GM11168 (cell line): ENCODE results near the gene ETFA.

Experiments
- in situ Hi-C: fragments of 300-500 bp; cut with MboI; formaldehyde crosslinking; loops from one replicate; pipeline ENCODE4 v1.12.0; 2022; ENCODE audit warnings: low sequenced_read_pairs; ENCODE audit not compliant: unreplicated experiment

Gene ETFA

GRCh38 chr15:76340803-76341365, 29.6 kb upstream of the ETFA start:
- in situ Hi-C loops = no loop called here

DNA sequence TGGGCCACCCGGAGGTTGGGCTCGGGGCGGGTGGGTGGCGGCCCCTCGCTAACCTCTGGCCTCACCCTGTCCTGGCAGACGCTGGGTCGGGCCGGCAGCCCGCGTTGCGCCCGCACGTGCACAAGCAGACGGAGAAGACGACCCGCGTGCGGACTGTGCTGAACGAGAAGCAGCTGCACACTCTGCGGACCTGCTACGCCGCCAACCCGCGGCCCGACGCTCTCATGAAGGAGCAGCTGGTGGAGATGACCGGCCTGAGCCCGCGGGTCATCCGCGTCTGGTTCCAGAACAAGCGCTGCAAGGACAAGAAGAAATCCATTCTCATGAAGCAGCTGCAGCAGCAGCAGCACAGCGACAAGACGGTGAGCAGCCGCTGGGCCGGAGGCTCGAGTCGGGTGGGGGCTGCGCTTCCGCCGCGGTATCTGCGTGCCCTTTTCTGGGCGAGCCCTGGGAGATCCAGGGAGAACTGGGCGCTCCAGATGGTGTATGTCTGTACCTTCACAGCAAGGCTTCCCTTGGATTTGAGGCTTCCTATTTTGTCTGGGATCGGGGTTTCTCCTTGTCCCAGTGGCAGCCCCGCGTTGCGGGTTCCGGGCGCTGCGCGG, 29.0 kb upstream of the ETFA start:
- in situ Hi-C loops = no loop called here

DNA sequence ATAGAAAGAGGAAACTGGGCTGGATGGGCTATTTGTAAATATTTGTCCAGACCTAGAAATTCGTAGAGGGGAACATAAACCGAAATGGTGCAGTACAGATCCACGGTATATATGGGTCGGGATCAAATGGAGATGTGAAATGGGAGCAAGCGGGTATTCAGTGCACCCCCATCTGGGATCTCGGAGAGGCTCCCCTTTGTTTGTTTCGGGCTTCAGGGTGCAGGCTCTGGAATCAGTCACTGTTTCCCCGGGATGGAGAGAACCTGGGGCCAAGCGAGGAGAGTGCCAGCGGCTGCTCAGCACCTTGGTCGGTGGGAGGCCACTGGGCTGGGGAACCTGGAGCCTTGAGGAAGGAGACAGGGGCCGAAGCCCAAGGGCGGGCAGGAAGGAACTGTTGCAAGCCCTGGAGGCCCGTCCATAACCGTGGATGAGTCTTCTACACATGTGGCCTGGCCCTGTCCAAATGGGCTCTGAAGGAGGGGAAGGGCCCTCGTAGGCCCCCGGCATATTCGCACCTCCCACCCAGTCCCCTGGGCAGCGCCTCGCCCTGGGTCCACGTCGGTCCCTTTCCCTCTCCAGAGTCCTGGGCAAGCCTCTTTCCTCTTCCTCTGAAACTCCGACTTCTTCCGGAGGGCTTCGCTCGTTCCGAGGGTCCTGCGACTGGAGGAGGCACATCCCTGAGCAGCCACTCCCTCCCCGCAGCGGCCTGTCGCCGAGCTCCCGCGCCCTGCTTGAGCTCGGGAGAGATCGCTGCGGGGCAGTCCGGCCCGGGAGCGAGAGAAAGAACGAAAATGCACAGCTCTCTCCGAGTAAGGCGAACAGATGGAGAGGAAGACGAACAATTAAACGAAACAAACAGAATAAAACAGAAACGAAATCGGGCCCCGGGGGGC, 28.3 kb upstream of the ETFA start:
- in situ Hi-C loops = no loop called here

- in situ Hi-C loops = no loop called here
Observed at GRCh38 chr15:76338486-76339304, 27.4 kb upstream of the ETFA start.

DNA sequence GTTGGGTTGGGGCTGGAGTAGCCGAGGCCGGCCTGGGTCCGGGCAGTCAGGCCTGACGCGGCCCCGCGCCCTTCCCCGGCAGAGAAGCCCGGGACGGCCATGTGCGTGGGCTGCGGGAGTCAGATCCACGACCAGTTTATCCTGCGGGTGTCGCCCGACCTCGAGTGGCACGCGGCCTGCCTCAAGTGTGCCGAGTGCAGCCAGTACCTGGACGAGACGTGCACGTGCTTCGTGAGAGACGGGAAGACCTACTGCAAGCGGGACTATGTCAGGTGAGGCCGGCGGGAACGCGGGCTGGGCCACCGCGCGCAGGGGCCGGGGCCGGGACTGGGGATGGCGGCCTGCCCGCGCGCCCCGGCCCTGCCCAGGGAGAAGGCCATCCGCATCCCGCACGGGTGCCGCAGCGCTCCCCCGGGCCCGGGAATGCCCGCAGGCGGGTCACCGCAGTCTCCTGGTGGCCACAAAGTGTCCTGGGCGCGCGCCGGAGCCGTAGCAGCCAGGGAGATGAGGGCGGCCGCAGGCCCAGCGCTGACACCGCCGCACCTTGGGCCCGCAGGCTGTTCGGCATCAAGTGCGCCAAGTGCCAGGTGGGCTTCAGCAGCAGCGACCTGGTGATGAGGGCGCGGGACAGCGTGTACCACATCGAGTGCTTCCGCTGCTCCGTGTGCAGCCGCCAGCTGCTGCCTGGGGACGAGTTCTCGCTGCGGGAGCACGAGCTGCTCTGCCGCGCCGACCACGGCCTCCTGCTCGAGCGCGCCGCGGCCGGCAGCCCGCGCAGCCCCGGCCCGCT, 26.6 kb upstream of the ETFA start:
- in situ Hi-C loops = no loop called here

DNA sequence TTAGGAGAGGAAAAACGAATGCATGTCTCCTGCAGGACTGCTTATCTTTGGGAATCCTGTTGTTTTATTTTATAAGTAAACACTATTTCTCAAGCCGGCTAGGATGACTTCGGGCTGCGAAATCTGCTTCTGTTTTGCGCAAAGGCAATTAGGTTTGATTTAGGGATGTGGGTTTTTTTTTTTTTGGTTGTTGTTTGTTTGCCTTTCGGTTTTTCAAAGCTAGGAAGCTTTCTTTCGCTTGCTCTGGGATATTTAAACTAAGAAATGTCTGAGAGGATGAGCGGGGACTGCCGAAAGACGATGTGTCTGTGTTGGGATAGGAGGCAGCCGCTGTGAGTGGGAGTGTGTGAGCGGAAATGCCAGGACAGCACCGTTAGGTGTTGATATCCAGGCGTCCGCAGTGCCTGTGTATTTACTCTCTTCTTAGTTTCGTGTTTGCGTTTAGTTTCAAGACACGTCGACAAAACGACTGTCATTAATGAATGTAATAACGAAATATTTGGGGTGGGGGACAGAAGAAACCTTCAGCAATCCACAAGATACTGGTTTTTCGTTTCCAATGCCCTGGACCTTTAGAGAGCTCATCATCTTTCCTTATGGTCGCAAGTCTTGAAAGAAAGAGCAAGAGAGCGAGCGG, 25.9 kb upstream of the ETFA start:
- in situ Hi-C loops = no loop called here

DNA sequence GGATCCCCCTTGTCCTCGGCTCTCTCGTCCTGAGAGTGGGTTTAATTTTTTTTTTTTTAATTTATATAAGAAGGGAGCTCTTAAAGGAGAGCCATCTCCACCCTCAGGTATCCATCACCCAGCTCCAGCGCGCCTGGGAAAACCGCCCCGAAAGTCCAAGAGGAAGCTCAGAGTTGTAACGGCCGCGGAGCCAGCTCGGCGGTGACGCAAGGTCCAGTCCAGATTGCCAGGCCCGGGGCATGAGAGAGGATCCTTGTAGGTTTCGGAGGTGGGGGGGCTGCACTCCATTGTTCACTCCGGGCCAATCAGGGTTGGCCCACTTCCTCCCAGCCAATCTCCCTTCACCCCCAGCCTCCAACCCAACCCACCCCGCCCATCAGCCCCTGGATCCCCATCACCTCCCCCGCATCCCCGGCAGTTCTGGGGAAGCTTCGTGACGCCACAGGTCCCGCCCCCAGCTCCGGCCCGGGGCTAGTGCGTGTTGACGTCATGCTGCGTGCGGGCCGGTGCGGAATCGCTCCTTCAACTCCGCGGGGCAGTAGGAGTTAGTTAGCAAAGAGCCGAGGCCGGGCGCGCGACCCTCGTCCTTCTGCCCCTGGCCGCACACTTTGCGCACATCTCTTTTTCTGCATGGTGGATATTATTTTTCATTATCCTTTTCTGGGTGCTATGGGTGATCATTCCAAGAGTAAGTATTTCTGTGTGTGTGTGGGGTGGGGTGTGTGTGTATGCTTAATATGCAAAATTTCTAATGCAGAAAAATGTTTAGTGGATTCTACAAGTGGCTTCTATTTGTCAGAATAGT, 25.2 kb upstream of the ETFA start, which contains the start of gene ISL2:
TSS of gene ISL2 (plus strand) at position 520 of the 805 bp plus-strand sequence. CDS start at position 631, 111 bp downstream.
- in situ Hi-C loops = no loop called here

DNA sequence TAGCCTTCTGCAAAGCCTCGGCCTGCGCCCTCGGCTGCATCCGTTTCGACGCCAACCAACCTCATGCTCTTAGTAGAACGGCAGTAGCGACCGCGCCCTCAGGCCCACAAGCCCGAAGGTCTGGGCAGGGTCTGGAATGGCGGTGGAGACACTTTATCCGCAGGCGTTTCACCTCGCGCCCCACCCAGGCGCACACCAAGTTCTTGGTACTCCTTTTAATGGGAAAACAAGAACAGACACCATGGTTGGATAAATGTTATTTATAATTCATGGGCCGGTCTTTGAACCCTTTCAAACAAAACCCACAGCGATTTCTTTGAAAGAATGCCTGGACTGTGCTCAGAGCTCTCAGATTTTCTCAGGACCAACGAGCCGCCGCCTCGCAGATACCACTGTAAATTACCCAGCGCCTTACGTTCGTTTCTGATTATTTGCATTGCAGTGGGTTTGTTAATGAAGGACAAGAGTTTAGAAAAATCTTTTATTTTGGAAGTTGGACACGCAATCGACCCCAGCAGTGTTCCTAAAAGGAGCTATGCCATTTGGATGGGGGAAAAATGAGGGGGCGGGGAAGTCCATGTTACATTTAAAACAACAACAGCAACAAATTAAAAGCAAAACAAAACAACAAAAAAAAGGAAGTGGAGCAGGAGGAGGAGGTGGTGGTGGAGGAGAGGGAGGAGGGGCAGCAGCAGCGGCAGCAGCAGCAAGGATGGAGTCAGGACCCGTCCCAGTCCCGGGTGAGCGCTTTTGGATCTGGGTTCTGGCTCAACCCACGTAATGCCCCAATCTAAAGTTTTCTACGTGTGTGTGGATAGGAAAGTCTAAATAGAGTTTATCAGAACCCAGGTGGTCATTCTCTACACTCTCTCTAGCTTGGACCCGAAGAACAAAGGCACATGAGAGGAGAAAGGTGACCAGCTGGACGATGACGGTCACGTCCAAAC, 24.3 kb upstream of the ETFA start:
- in situ Hi-C loops = no loop called here

GRCh38 chr15:76334438-76335306, 23.4 kb upstream of the ETFA start:
- in situ Hi-C loops = no loop called here

GRCh38 chr15:76333720-76334437, 22.6 kb upstream of the ETFA start:
- in situ Hi-C loops = no loop called here

GRCh38 chr15:76333309-76333708, 22.0 kb upstream of the ETFA start:
- in situ Hi-C loops = no loop called here

GRCh38 chr15:76332796-76333195, 21.5 kb upstream of the ETFA start:
- in situ Hi-C loops = no loop called here

DNA sequence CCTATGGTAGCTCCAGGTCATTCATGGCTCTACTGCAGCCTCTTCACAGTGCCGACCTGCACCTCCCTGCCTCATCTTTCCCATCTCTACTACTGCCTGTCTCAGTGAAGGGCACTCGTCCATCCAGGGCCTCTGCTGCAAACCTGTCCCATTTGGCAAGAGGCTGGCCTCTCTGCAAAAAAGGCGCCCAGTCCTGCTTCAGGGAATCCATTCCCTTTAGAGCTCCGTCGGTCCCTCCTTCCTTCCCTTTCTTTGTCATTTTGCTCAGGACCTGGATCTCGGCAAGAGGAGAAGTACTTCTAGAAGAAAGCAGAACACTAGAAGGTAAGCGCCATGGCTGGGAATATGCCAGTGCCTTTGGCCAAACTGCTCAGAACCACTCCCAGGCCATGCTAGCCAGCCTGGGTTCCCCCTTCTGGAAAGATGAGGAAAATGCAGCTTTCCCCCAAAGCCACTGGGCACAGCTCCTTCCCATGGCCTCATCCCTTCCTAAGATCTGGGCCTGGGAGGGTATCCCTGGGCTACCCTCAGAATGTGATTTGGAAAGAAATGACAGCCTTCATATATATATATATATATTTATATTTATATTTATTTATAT, 18.9 kb upstream of the ETFA start:
- in situ Hi-C loops = no loop called here

- in situ Hi-C loops = no loop called here
Observed at GRCh38 chr15:76328958-76329357, 17.7 kb upstream of the ETFA start.

DNA sequence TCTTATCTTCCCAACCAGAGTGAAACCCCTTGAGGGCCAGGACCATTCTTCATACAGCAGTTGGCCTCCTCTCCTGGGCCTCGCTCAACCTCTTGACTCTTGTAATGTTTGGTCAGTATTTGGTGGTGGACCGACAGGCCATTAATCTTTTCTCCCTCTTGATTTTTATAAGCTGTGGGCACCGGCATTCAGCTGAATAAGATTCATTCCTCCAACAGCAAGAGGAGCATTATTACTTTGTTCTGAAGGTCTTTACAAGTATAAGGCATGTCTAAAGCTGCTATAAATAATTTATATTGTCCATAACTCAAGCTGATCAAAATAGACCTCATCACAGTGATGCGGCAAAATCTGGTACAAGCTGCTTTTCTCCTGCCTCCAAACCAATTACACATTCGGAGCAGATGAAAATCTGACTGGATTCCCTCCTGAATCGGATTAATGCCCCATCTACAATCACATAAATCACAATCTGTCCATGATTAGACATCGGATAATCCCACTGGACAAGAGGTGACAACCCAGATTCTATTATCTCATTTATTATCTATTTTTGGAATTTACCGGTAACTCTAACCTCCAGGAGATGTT, 16.9 kb upstream of the ETFA start:
- in situ Hi-C loops = no loop called here
